SK-N-SH (cell line): ENCODE data around the gene CUBN. TPM values are rescaled to one million over a fixed set of nuclear protein-coding genes. Genes with fewer than 3 reads are reported as not detected.

Experiments used
- CTCF ChIA-PET: fragments of 300-600, 350-600 bp; formaldehyde crosslinking; extraction: SDS; loops from one replicate; lab custom pipeline; 2021; lab: Yijun Ruan, JAX
- POLR2A ChIA-PET: fragments of 350-600 bp; sonication (Branson Sonifier 250); formaldehyde crosslinking; extraction: SDS; loops from one replicate; lab custom pipeline; 2020; ENCODE audit warnings: antibody characterized with exemption, inconsistent platforms; lab: Yijun Ruan, JAX
- DNase-seq: peaks from one replicate; pipeline ENCODE4 v3.0.0; 2012
- H2AFZ ChIP-seq: fragments of 200-600 bp; sonication (generic); 2 replicates; pipeline ENCODE4 v1.8.1; 2016; ENCODE audit warnings: antibody characterized with exemption, mild to moderate bottlenecking, low read depth
- H3F3A ChIP-seq: fragments of 200-600 bp; sonication (generic); replicated peaks from 2 replicates; pipeline ENCODE3; 2016; ENCODE audit warnings: antibody characterized with exemption, mild to moderate bottlenecking; ENCODE audit not compliant: insufficient read depth
- H3K27ac ChIP-seq, 2 experiments: fragments of 200-500 bp in 1 of 2; fragments of 200-600 bp in 1 of 2; sonication (Bioruptor generic) in 1 of 2; sonication (generic), shearing (Covaris generic) in 1 of 2; 2 replicates each; pipeline versions ENCODE4 v1.5.1 to v1.6.1; 2014 to 2016; ENCODE audit warnings: low read depth in 2 of 2, inconsistent platforms in 1 of 2, low read length in 1 of 2, mild to moderate bottlenecking in 1 of 2, mixed read lengths in 1 of 2
- H3K27me3 ChIP-seq: fragments of 200-600 bp; sonication (generic), shearing (Covaris generic); 2 replicates; pipeline ENCODE4 v1.6.1; 2016; ENCODE audit warnings: mixed run types; ENCODE audit not compliant: insufficient read depth
- H3K36me3 ChIP-seq, 2 experiments: fragments of 200-500 bp in 1 of 2; fragments of 200-600 bp in 1 of 2; sonication (Bioruptor generic) in 1 of 2; sonication (generic) in 1 of 2; replicated peaks in 1 of 2; 2 replicates each; pipeline versions ENCODE3 to v1.5.1; 2014 to 2016; ENCODE audit warnings: low read length in 1 of 2, mild to moderate bottlenecking in 1 of 2; ENCODE audit not compliant: insufficient read depth in 2 of 2, control insufficient read depth in 1 of 2
- H3K4me1 ChIP-seq, 2 experiments: fragments of 200-500 bp in 1 of 2; fragments of 200-600 bp in 1 of 2; sonication (Bioruptor generic) in 1 of 2; sonication (generic), shearing (Covaris generic) in 1 of 2; 2 replicates each; pipeline versions ENCODE4 v1.5.1 to v1.6.1; 2014 to 2016; ENCODE audit warnings: low read depth in 1 of 2, low read length in 1 of 2, mixed run types in 1 of 2; ENCODE audit not compliant: insufficient read depth in 2 of 2, control insufficient read depth in 1 of 2
- H3K4me2 ChIP-seq: fragments of 200-600 bp; sonication (generic), shearing (Covaris generic); 2 replicates; pipeline ENCODE4 v1.6.1; 2017; ENCODE audit warnings: mixed run types
- H3K4me3 ChIP-seq, 2 experiments: fragments of 200-500 bp in 1 of 2; fragments of 200-600 bp in 1 of 2; sonication (Bioruptor generic) in 1 of 2; sonication (generic), shearing (Covaris generic) in 1 of 2; 2 replicates each; pipeline versions ENCODE4 v1.5.1 to v1.8.1; 2014 to 2016; ENCODE audit warnings: low read depth in 2 of 2, inconsistent platforms in 1 of 2, low read length in 1 of 2, mild to moderate bottlenecking in 1 of 2, mixed read lengths in 1 of 2, moderate library complexity in 1 of 2
- H3K79me2 ChIP-seq: fragments of 200-600 bp; sonication (generic); 2 replicates; pipeline ENCODE4 v1.8.1; 2017; ENCODE audit warnings: mild to moderate bottlenecking; ENCODE audit not compliant: insufficient read depth
- H3K9ac ChIP-seq: fragments of 200-600 bp; sonication (generic); 2 replicates; pipeline ENCODE4 v1.6.1; 2017; ENCODE audit warnings: mixed run types
- H3K9me2 ChIP-seq: fragments of 200-600 bp; sonication (generic); 2 replicates; pipeline ENCODE4 v1.6.1; 2017; ENCODE audit warnings: mixed run types
- H3K9me3 ChIP-seq: fragments of 200-600 bp; sonication (generic); 2 replicates; pipeline ENCODE4 v1.6.1; 2017; ENCODE audit warnings: mixed run types, mild to moderate bottlenecking, moderate library complexity
- H4K20me1 ChIP-seq: fragments of 200-600 bp; sonication (generic); 2 replicates; pipeline ENCODE4 v1.6.1; 2017; ENCODE audit warnings: mild to moderate bottlenecking, mixed run types; ENCODE audit not compliant: insufficient read depth
- FOSL2 ChIP-seq: IDR thresholded peaks from 2 replicates; pipeline ENCODE4 v1.4.0; 2012; ENCODE audit warnings: low read depth, mild to moderate bottlenecking, moderate library complexity, borderline replicate concordance
- GABPA ChIP-seq: IDR thresholded peaks from 2 replicates; pipeline ENCODE4 v1.4.0; 2012; ENCODE audit warnings: low read depth, mild to moderate bottlenecking
- MAX ChIP-seq: IDR thresholded peaks from 2 replicates; pipeline ENCODE4 v1.4.0; 2012; ENCODE audit warnings: low read depth
- MEF2A ChIP-seq: IDR thresholded peaks from 2 replicates; pipeline ENCODE4 v1.4.0; 2012; ENCODE audit warnings: low read depth, borderline replicate concordance
- NFIC ChIP-seq: IDR thresholded peaks from 2 replicates; pipeline ENCODE4 v1.4.0; 2012; ENCODE audit warnings: borderline replicate concordance
- REST ChIP-seq: IDR thresholded peaks from 2 replicates; pipeline ENCODE4 v1.6.1; 2012; ENCODE audit warnings: mild to moderate bottlenecking, low read depth, low read length, moderate library complexity
- RFX5 ChIP-seq: IDR thresholded peaks from 2 replicates; pipeline ENCODE4 v1.6.1; 2012; ENCODE audit warnings: mild to moderate bottlenecking, improper control_type of control experiment, low read length
- TAF1 ChIP-seq: IDR thresholded peaks from 2 replicates; pipeline ENCODE4 v1.6.1; 2012; ENCODE audit warnings: low read depth, mild to moderate bottlenecking, low read length, moderate library complexity, borderline replicate concordance
- TCF12 ChIP-seq: IDR thresholded peaks from 2 replicates; pipeline ENCODE4 v1.4.0; 2012
- USF2 ChIP-seq: fragments of 150-350 bp; IDR thresholded peaks from 2 replicates; pipeline ENCODE4 v1.6.1; 2017; ENCODE audit warnings: antibody characterized with exemption, low read length, low read depth, borderline replicate concordance
- YY1 ChIP-seq: IDR thresholded peaks from 2 replicates; pipeline ENCODE4 v1.4.0; 2012; ENCODE audit warnings: low read depth, mild to moderate bottlenecking
- polyA plus RNA-seq, 3 experiments: library from polyadenylated mRNA; depleted of rRNA; stranded (reverse); fragments of >200 nt; gene quantifications; 2 replicates each; pipeline ENCODE4 v1.2.3, GENCODE V29; 2012

The CUBN gene
- polyA plus RNA-seq, 1 of the 3 experiments (the other 2 are of a cell fraction): 2.4 TPM

- TF ChIP-seq REST: no peak
- TF ChIP-seq YY1: 0 out of 2 replicates have a peak, but pooled peaks have one; percentile 20
- peak; percentile 79 for TF ChIP-seq TCF12
- TF ChIP-seq FOSL2: peak; percentile 71
- TF ChIP-seq MEF2A: peak; percentile 61
- TF ChIP-seq USF2: no peak
- no peak for TF ChIP-seq GABPA
- TF ChIP-seq MAX: peak; percentile 59; the same call in 1 of the 2 replicates
- TF ChIP-seq RFX5: no peak
Measured at GRCh38 chr10:16847644-16848043, 282.0 kb downstream of the CUBN start (continued).

- Histone ChIP-seq H3K27ac (peak overlapping the region; percentile 47 to 87; a peak in 3 of 4 replicates), H3K36me3 (no peaks in the 10 kb centered on the region), H3K4me2 (no peak overlapping the region; the same call in 1 of the 2 replicates), H3K9me3 (no peaks in the 10 kb centered on the region), H3K79me2 (no peaks in the 10 kb centered on the region), H3K9ac (peak overlapping the region; percentile 13; the same call in 1 of the 2 replicates), H3K4me1 (peaks cover 0 to 25% of the 10 kb centered on the region in 2 experiments; a peak in 3 of 4 replicates), H3K9me2 (no peaks in the 10 kb centered on the region), H3K27me3 (no peaks in the 10 kb centered on the region), H4K20me1 (no peaks in the 10 kb centered on the region)
- DNase-seq: no peak
- CTCF ChIA-PET: interaction anchor here (0.7 to 4.0 kb wide), 8 partner anchors 8 to 597 kb away, joined by 3 to 17 read pairs (median 5); no protein-coding TSS in a partner anchor
- TF ChIP-seq NFIC: peak; percentile 42
- no peak for TF ChIP-seq TAF1
- no peak for TF ChIP-seq USF2
- TF ChIP-seq, all 33 proteins: peak for 1
- H2AFZ ChIP-seq: no peak overlapping the region
- POLR2A ChIA-PET: no interaction called here
- H3K4me3 ChIP-seq: no peak overlapping the region
- H3F3A ChIP-seq: peaks cover 31% of the 10 kb centered on the region
Measured at GRCh38 chr10:16845248-16845647, 284.4 kb downstream of the CUBN start.
